ENCODE measurements around the gene OGFOD3.

The OGFOD3 gene

DNA sequence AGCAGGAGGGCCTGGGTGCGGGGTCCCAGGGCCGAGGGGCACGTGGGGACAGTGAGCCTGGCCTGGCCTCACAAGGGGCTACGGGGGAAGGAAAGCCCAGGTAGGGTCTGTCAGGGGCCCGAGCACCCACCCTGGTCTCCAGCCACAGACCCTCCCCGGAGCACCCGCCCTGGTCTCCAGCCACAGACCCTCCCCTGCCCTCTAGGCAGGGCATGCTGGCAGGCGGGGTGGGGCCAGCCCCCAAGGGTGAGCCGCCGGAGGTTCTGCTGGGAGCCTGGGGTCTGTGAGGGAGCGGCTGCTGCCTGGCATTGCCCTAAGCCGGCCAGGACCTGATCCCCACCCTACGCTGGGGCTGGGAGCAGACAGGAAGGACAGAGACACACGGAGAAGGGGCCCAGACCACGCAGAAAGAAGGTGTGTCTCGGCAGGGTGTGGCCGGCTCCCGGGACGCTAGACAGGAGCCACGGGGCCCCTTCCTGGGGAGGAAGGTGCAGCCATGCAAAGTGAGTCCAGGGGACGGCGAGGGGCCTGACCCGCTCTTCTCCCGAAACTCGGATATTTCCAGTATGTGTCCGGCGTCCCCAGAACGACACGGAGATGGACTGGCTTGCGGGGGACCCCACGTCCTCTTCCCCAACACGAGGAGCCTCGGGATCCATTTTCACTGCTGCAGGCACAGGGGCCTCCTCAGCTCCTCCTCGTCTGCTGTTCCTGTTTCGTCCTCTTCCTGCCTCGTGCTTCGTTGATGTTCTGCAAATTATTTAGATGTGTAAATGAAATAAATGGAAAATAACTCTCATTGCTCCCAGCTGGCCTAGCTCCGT is 31.3 kb downstream of the OGFOD3 start:
- H3K9me3 ChIP-seq (ENCODE audit: severe bottlenecking) = no peaks in the 10 kb centered on the region
- H3K27me3 ChIP-seq (ENCODE audit: insufficient read depth, low read depth, severe bottlenecking) = no peaks in the 10 kb centered on the region
- TF ChIP-seq, protein P1, sequence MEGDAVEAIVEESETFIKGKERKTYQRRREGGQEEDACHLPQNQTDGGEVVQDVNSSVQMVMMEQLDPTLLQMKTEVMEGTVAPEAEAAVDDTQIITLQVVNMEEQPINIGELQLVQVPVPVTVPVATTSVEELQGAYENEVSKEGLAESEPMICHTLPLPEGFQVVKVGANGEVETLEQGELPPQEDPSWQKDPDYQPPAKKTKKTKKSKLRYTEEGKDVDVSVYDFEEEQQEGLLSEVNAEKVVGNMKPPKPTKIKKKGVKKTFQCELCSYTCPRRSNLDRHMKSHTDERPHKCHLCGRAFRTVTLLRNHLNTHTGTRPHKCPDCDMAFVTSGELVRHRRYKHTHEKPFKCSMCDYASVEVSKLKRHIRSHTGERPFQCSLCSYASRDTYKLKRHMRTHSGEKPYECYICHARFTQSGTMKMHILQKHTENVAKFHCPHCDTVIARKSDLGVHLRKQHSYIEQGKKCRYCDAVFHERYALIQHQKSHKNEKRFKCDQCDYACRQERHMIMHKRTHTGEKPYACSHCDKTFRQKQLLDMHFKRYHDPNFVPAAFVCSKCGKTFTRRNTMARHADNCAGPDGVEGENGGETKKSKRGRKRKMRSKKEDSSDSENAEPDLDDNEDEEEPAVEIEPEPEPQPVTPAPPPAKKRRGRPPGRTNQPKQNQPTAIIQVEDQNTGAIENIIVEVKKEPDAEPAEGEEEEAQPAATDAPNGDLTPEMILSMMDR (IDR thresholded peaks at IDR 0.05; ENCODE audit: low read depth, low read length) = no peak
- H3K36me3 ChIP-seq = peaks cover 14% of the 10 kb centered on the region
- no peak overlapping the region for H3K4me3 ChIP-seq (ENCODE audit: low read depth, low read length)
- no peak for DNase-seq
- H3K27ac ChIP-seq = peak overlapping the region; percentile 7

DNA sequence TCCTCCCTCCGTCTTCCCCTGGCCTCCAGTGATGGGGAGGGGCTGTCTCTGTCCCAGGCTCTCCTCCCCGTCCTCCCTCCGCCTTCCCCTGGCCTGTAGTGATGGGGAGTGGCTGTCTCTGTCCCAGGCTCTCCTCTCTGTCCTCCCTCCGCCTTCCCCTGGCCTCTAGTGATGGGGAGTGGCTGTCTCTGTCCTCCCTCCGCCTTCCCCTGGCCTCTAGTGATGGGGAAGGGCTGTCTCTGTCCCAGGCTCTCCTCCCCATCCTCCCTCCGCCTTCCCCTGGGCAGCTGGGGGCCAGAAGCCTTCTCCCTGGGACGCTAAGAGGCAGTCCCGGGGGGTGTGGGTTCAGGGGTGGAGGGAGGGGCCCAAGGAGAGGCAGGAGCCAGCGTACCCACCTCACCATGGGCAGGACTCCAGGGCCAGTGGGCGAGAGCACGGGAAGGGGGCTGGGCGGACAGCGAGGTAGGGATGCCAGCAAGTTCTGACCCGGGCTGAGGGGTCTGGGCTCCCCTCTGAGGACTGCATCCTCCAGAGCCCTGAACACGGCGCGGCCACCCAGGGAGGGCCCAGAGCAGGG is 32.0 kb downstream of the OGFOD3 start:
- peak overlapping the region; percentile 6 for H3K27ac ChIP-seq

DNA sequence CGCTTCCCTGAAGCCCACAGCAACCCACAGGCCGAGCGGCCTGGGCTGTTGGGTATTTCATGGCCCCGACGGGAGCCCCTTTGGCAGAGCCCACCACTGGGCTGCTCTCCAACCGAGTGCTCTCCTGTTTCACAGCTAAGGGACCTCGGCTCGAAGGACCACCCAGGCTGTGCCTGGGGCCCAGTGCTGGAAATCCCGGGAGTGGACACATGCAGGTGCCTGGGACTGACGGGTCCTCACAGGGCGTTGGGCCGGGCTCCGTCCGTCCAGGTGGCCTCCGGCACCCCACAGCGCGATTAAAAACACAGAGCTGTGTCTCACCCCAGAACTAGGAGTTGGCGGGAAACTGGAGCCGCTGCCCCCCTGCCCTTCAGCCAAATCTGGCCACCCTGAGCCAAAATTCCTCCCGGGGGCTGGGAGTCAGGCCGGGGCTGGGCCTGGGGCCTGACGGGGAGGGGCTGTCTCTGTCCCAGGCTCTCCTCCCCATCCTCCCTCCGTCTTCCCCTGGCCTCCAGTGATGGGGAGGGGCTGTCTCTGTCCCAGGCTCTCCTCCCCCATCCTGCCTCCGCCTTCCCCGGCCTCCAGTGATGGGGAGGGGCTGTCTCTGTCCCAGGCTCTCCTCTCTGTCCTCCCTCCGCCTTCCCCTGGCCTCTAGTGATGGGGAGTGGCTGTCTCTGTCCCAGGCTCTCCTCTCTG is 32.7 kb downstream of the OGFOD3 start:
- Histone ChIP-seq H3K4me3 (ENCODE audit: low read depth, low read length) (no peak overlapping the region), H3K27ac (peak overlapping the region; percentile 68), H3K9me3 (ENCODE audit: severe bottlenecking) (no peaks in the 10 kb centered on the region), H3K36me3 (peaks cover 2% of the 10 kb centered on the region; the same call in 1 of the 2 replicates), H3K27me3 (ENCODE audit: insufficient read depth, low read depth, severe bottlenecking) (no peaks in the 10 kb centered on the region)
- TF ChIP-seq, protein P1 (IDR thresholded peaks at IDR 0.05; ENCODE audit: low read depth, low read length) = no peak
- DNase-seq = no peak

More for the DNA sequence above, 32.0 kb downstream of the OGFOD3 start:
- DNase-seq = no peak
- Histone ChIP-seq H3K4me3 (ENCODE audit: low read depth, low read length) (no peak overlapping the region), H3K27me3 (ENCODE audit: insufficient read depth, low read depth, severe bottlenecking) (no peaks in the 10 kb centered on the region), H3K9me3 (ENCODE audit: severe bottlenecking) (no peaks in the 10 kb centered on the region), H3K36me3 (peaks cover 7% of the 10 kb centered on the region)
- TF ChIP-seq, protein P1 (IDR thresholded peaks at IDR 0.05; ENCODE audit: low read depth, low read length) = no peak

DNA sequence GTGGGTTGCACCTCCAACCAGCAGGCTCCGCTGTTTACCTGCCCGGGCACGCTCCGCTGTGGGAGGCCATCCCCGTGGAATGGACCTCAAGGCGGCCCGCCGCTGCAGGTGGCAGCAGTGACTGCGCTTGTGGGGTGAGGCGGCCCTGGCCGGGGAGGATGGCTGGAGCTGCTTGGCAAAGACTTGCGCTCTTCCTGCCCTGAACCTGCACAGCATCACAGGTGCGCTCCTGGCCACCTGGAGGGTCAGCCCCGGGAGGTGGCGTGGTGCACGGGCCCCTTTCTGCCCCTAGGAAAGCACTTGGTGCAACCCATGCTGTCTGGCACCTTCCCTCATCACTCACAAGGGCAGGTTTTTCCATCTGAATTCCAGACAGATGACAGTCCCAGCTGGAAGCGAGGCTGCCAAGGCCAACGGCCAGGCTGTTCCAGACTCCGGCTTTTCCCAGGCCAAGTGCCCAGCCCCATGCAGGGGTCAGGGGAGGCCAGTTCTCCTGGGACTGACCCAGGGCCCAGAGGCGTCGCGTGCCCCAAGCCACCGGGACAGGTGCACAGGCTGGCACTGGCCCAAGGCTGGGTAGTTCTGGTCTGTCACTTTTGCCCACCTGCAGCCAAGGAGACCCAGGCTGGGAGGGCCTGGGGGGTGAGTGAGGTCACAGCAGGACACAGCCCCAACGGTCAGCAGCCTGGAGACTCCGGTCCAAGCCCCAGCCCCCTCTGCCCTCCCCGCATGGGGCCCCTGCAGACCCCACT is 33.5 kb downstream of the OGFOD3 start:
- Histone ChIP-seq H3K9me3 (ENCODE audit: severe bottlenecking) (no peaks in the 10 kb centered on the region), H3K4me3 (ENCODE audit: low read depth, low read length) (no peak overlapping the region), H3K27ac (peak overlapping the region; percentile 68), H3K36me3 (no peaks in the 10 kb centered on the region; the same call in 1 of the 2 replicates), H3K27me3 (ENCODE audit: insufficient read depth, low read depth, severe bottlenecking) (no peaks in the 10 kb centered on the region)
- TF ChIP-seq, protein P1 (IDR thresholded peaks at IDR 0.05; ENCODE audit: low read depth, low read length) = peak; percentile 82
- DNase-seq = peak; percentile 92

GRCh38 chr17:82384051-82384729 is 34.2 kb downstream of the OGFOD3 start:
- DNase-seq = no peak
- peak overlapping the region; percentile 68 for H3K27ac ChIP-seq
- no peak overlapping the region for H3K4me3 ChIP-seq (ENCODE audit: low read depth, low read length)
- no peaks in the 10 kb centered on the region for H3K27me3 ChIP-seq (ENCODE audit: insufficient read depth, low read depth, severe bottlenecking)
- H3K36me3 ChIP-seq = no peaks in the 10 kb centered on the region; the same call in 1 of the 2 replicates
- no peaks in the 10 kb centered on the region for H3K9me3 ChIP-seq (ENCODE audit: severe bottlenecking)
- TF ChIP-seq, protein P1 (IDR thresholded peaks at IDR 0.05; ENCODE audit: low read depth, low read length) = no peak

Data from WERI-Rb-1 (cell line).